ENCODE results near the gene RHOT2.

DNA sequence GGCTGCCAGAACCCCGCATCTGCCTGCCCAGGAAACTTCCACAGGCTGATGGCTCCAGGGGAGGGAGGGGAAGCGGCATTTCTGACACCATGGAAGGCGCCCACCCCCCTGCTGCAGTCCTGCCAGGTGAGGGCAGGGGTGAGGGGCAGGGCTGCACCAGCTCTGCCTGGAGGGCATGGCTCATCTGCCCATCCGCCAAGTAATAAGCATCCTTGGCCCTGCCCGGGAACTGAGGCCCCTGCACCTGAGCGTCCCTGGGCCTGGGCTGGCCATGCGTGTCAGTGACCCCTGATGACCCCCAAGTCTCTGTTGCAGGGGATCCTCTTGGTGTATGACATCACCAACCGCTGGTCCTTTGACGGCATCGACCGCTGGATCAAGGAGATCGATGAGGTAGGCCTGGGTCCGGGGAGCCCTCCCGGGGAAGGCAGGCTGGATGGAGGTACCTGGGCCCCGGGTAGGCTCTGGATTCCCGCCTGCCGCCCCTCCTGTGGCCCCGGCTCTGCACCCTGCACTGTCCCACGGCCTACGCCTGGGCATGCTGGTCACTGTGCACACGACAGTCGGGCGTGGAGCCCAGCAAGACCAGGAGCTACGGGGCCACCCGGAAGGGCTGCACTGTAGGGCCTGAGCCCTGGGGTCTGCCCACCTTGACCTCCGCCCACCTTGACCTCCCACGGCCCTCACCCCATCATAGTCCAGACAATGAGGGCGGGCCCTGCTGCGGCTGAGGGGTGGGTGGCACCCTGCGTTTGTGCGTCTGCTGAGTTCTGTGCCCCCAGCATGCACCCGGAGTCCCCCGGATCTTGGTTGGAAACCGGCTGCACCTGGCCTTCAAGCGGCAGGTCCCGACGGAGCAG is 42.6 kb upstream of the RHOT2 start:
- no peak for TF ChIP-seq ZZZ3 (IDR thresholded peaks at IDR 0.05; ENCODE audit: control insufficient read depth, insufficient read length, low read depth)
- no peak for TF ChIP-seq SMAD1 (IDR thresholded peaks at IDR 0.05; ENCODE audit: low read depth, partially characterized antibody)
- TF ChIP-seq, protein P1, sequence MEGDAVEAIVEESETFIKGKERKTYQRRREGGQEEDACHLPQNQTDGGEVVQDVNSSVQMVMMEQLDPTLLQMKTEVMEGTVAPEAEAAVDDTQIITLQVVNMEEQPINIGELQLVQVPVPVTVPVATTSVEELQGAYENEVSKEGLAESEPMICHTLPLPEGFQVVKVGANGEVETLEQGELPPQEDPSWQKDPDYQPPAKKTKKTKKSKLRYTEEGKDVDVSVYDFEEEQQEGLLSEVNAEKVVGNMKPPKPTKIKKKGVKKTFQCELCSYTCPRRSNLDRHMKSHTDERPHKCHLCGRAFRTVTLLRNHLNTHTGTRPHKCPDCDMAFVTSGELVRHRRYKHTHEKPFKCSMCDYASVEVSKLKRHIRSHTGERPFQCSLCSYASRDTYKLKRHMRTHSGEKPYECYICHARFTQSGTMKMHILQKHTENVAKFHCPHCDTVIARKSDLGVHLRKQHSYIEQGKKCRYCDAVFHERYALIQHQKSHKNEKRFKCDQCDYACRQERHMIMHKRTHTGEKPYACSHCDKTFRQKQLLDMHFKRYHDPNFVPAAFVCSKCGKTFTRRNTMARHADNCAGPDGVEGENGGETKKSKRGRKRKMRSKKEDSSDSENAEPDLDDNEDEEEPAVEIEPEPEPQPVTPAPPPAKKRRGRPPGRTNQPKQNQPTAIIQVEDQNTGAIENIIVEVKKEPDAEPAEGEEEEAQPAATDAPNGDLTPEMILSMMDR (IDR thresholded peaks at IDR 0.05 in 2 of 3, conservative IDR thresholded peaks at IDR 0.05 in 1 of 3; ENCODE audit: control insufficient read depth in 2 of 3, extremely low read depth in 1 of 3, insufficient read depth in 1 of 3, low read depth in 3 of 3, low read length in 3 of 3): no peak
- TF ChIP-seq POLR2A (IDR thresholded peaks at IDR 0.05; ENCODE audit: low read depth, low read length): no peak
- TF ChIP-seq WRNIP1 (IDR thresholded peaks at IDR 0.05; ENCODE audit: borderline replicate concordance, low read depth, low read length): no peak
- TF ChIP-seq MTA3 (IDR thresholded peaks at IDR 0.05; ENCODE audit: borderline replicate concordance, low read length): no peak

Measured in GM12878 (cell line).